Measurements from ENCODE around the gene PMM1. TPM values are rescaled to one million over a fixed set of nuclear protein-coding genes. Genes with fewer than 3 reads are reported as not detected.

Gene PMM1
- total and polyA plus RNA-seq, 8 donors = 36.5 to 56.7 (median 50.5) TPM

- no peak for TF ChIP-seq CTCF (IDR thresholded peaks at IDR 0.05)
- intact Hi-C loops (cut with DNase I) = no loop called here
- peaks cover 15 to 47% of the 10 kb centered on the region in 2 donors for H3K4me1 ChIP-seq
- no peak for DNase-seq
- H3K27ac ChIP-seq = no peak overlapping the region
- H3K4me3 ChIP-seq = peak overlapping the region in 1 of 2 donors; percentile 90
- peaks cover 0 to 37% of the 10 kb centered on the region in 2 donors for H3K36me3 ChIP-seq
- H3K9me3 ChIP-seq = no peaks in the 10 kb centered on the region
- no peak for ATAC-seq
- no peaks in the 10 kb centered on the region for H3K27me3 ChIP-seq
These were observed 47.4 kb downstream of the PMM1 start for GRCh38 chr22:41542224-41542623.

GRCh38 chr22:41541484-41541883 is 48.2 kb downstream of the PMM1 start:
- Histone ChIP-seq H3K27me3 (no peaks in the 10 kb centered on the region), H3K27ac (no peak overlapping the region), H3K4me1 (peaks cover 15 to 47% of the 10 kb centered on the region in 2 donors), H3K9me3 (no peaks in the 10 kb centered on the region), H3K4me3 (no peak overlapping the region), H3K36me3 (peaks cover 0 to 44% of the 10 kb centered on the region in 2 donors)
- ATAC-seq (no peak), DNase-seq (no peak)
- no peak for TF ChIP-seq CTCF (IDR thresholded peaks at IDR 0.05)
- intact Hi-C loops (cut with DNase I) = no loop called here

GRCh38 chr22:41540365-41540764 is 49.3 kb downstream of the PMM1 start:
- no peaks in the 10 kb centered on the region for H3K27me3 ChIP-seq
- intact Hi-C loops (cut with DNase I) = no loop called here
- H3K36me3 ChIP-seq = peaks cover 0 to 47% of the 10 kb centered on the region in 2 donors
- no peaks in the 10 kb centered on the region for H3K9me3 ChIP-seq
- H3K4me1 ChIP-seq = peaks cover 15 to 44% of the 10 kb centered on the region in 2 donors
- no peak overlapping the region for H3K4me3 ChIP-seq
- TF ChIP-seq CTCF (IDR thresholded peaks at IDR 0.05) = no peak
- DNase-seq (no peak), ATAC-seq (no peak)
- no peak overlapping the region for H3K27ac ChIP-seq

- H3K9me3 ChIP-seq = no peaks in the 10 kb centered on the region
- no peak for TF ChIP-seq CTCF (IDR thresholded peaks at IDR 0.05)
- H3K27ac ChIP-seq = no peak overlapping the region
- DNase-seq (no peak), ATAC-seq (no peak)
- peaks cover 0 to 47% of the 10 kb centered on the region in 2 donors for H3K36me3 ChIP-seq
- intact Hi-C loops (cut with DNase I) = no loop called here
- peaks cover 14 to 40% of the 10 kb centered on the region in 2 donors for H3K4me1 ChIP-seq
- no peak overlapping the region for H3K4me3 ChIP-seq
- no peaks in the 10 kb centered on the region for H3K27me3 ChIP-seq
These were observed 49.7 kb downstream of the PMM1 start for GRCh38 chr22:41540006-41540315.

GRCh38 chr22:41539146-41540005 is 50.3 kb downstream of the PMM1 start:
- DNase-seq (no peak), ATAC-seq (no peak)
- H3K27ac ChIP-seq = no peak overlapping the region
- H3K4me3 ChIP-seq = no peak overlapping the region
- no peaks in the 10 kb centered on the region for H3K9me3 ChIP-seq
- H3K4me1 ChIP-seq = peaks cover 11 to 36% of the 10 kb centered on the region in 2 donors
- TF ChIP-seq CTCF (IDR thresholded peaks at IDR 0.05) = no peak
- peaks cover 0 to 47% of the 10 kb centered on the region in 2 donors for H3K36me3 ChIP-seq
- no peaks in the 10 kb centered on the region for H3K27me3 ChIP-seq
- intact Hi-C loops (cut with DNase I) = no loop called here
